Osteocyte (in vitro differentiated cells): Measurements from ENCODE around the gene PRPH2. TPM values are rescaled to one million over a fixed set of nuclear protein-coding genes. Genes with fewer than 3 reads are reported as not detected.

Experiments
- DNase-seq: peaks from one replicate; pipeline ENCODE4 v3.0.0; 2021; ENCODE audit warnings: mixed read lengths; ENCODE audit not compliant: unreplicated experiment; ENCODE audit errors: extremely low spot score
- H3K27ac Mint-ChIP-seq: one replicate; pipeline ENCODE4 v1.8.0; 2021; ENCODE audit warnings: mild to moderate bottlenecking, mixed read lengths; ENCODE audit not compliant: unreplicated experiment
- H3K27me3 Mint-ChIP-seq: one replicate; pipeline ENCODE4 v1.8.0; 2021; ENCODE audit warnings: mixed read lengths; ENCODE audit not compliant: unreplicated experiment
- H3K36me3 Mint-ChIP-seq: one replicate; pipeline ENCODE4 v1.8.0; 2021; ENCODE audit warnings: mixed read lengths; ENCODE audit not compliant: unreplicated experiment
- H3K4me1 Mint-ChIP-seq: one replicate; pipeline ENCODE4 v1.8.0; 2021; ENCODE audit warnings: mixed read lengths; ENCODE audit not compliant: unreplicated experiment
- H3K4me3 Mint-ChIP-seq: one replicate; pipeline ENCODE4 v1.8.0; 2021; ENCODE audit warnings: mild to moderate bottlenecking, moderate library complexity, mixed read lengths; ENCODE audit not compliant: unreplicated experiment
- H3K9me3 Mint-ChIP-seq: one replicate; pipeline ENCODE4 v1.8.0; 2021; ENCODE audit warnings: mixed read lengths; ENCODE audit not compliant: unreplicated experiment
- CTCF ChIP-seq: fragments of 200-600 bp; sonication (generic); IDR thresholded peaks from 2 replicates; pipeline ENCODE4 v1.5.0; 2021; ENCODE audit warnings: antibody characterized with exemption, mild to moderate bottlenecking, moderate library complexity
- total RNA-seq: library from RNA; stranded (reverse); gene quantifications from 2 replicates; pipeline ENCODE4 v1.2.1, GENCODE V29; 2021

The PRPH2 gene
- total RNA-seq, 1 donor from 2014 or later = not detected

- Mint-ChIP-seq H3K4me3 (peak within 1 kb of the TSS; percentile 100), H3K27me3 (no peaks in the 10 kb centered on the region), H3K9me3 (no peaks in the 10 kb centered on the region), H3K27ac (peak within 1 kb of the TSS; percentile 98), H3K4me1 (peaks cover 32% of the 10 kb centered on the region), H3K36me3 (peaks cover 3% of the 10 kb centered on the region)
- DNase-seq = peak; percentile 97
- TF ChIP-seq CTCF = no peak
Measured at GRCh38 chr6:42745640-42746462, 23.5 kb upstream of the PRPH2 start, which contains the start of gene TBCC. TSS of gene TBCC (minus strand) at chr6:42746103. CDS start at chr6:42746073, 30 bp downstream.

- peaks cover 32% of the 10 kb centered on the region for H3K4me1 Mint-ChIP-seq
- H3K9me3 Mint-ChIP-seq = no peaks in the 10 kb centered on the region
- no peak for DNase-seq
- H3K27me3 Mint-ChIP-seq = no peaks in the 10 kb centered on the region
- H3K4me3 Mint-ChIP-seq = peak overlapping the region; percentile 100
- TF ChIP-seq CTCF = no peak
- H3K36me3 Mint-ChIP-seq = peaks cover 3% of the 10 kb centered on the region
- peak overlapping the region; percentile 98 for H3K27ac Mint-ChIP-seq
Measured at GRCh38 chr6:42745083-42745639, 22.8 kb upstream of the PRPH2 start.

- Mint-ChIP-seq H3K36me3 (peaks cover 3% of the 10 kb centered on the region), H3K27ac (no peak overlapping the region)
- DNase-seq = no peak
Measured at GRCh38 chr6:42744351-42744893, 22.0 kb upstream of the PRPH2 start.

GRCh38 chr6:42742116-42742894 is 19.9 kb upstream of the PRPH2 start:
- peaks cover 14% of the 10 kb centered on the region for H3K4me1 Mint-ChIP-seq
- H3K27ac Mint-ChIP-seq = no peak overlapping the region
- peaks cover 9% of the 10 kb centered on the region for H3K27me3 Mint-ChIP-seq
- no peak for DNase-seq
- no peak for TF ChIP-seq CTCF
- H3K36me3 Mint-ChIP-seq = peaks cover 3% of the 10 kb centered on the region
- no peaks in the 10 kb centered on the region for H3K9me3 Mint-ChIP-seq
- H3K4me3 Mint-ChIP-seq = peak overlapping the region; percentile 9

More at GRCh38 chr6:42744351-42744893, 22.0 kb upstream of the PRPH2 start:
- TF ChIP-seq CTCF = no peak
- H3K27me3 Mint-ChIP-seq = no peaks in the 10 kb centered on the region
- no peaks in the 10 kb centered on the region for H3K9me3 Mint-ChIP-seq
- peaks cover 32% of the 10 kb centered on the region for H3K4me1 Mint-ChIP-seq
- peak overlapping the region; percentile 100 for H3K4me3 Mint-ChIP-seq
